GM13977 (cell line): ENCODE measurements around the gene CCNDBP1.

Source experiments
- DNase-seq: peaks from one replicate; pipeline ENCODE4 v3.0.0; 2012; ENCODE audit warnings: low spot score
- in situ Hi-C: fragments of 300-500 bp; cut with MboI; formaldehyde crosslinking; loops from one replicate; pipeline ENCODE4 v1.12.0; 2022; ENCODE audit warnings: low sequenced_read_pairs, low pct_unique_long_range_greater_than_20kb, mixed read lengths, inconsistent platforms; ENCODE audit not compliant: unreplicated experiment
- TF ChIP-seq, protein P1 (sequence below): IDR thresholded peaks from 2 replicates; pipeline ENCODE4 v1.5.1; 2012; ENCODE audit warnings: mild to moderate bottlenecking, control low read depth; ENCODE audit not compliant: insufficient read depth; ENCODE audit errors: extremely low read depth, missing control alignments

Gene CCNDBP1

DNA sequence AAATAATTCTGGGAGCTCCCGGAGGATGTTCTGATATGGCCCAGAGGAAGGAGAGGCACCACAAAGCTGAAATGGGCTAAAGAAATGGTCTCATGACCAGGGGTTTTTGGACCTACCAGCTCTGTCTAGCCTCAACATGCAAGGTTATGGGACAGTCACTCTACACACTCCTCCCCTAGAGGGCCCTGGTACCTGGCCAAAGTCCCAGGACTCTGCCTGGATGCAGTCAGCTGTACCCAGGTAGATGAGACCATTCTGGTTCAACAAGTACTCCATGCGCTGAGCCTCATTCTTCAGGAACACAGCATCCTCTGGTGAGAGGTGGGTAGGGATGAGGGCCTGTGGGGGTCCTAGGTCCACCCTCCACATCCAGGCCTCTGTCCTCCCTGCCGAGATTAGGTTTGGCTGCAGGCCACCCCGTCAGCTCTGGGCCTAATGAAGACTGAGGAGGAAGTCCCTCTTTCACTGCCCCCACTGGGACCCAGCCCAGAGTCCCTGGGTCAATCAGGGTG, 26.1 kb downstream of the CCNDBP1 start:
- DNase-seq, result no peak
- in situ Hi-C loops, result no loop called here
- TF ChIP-seq, protein P1, sequence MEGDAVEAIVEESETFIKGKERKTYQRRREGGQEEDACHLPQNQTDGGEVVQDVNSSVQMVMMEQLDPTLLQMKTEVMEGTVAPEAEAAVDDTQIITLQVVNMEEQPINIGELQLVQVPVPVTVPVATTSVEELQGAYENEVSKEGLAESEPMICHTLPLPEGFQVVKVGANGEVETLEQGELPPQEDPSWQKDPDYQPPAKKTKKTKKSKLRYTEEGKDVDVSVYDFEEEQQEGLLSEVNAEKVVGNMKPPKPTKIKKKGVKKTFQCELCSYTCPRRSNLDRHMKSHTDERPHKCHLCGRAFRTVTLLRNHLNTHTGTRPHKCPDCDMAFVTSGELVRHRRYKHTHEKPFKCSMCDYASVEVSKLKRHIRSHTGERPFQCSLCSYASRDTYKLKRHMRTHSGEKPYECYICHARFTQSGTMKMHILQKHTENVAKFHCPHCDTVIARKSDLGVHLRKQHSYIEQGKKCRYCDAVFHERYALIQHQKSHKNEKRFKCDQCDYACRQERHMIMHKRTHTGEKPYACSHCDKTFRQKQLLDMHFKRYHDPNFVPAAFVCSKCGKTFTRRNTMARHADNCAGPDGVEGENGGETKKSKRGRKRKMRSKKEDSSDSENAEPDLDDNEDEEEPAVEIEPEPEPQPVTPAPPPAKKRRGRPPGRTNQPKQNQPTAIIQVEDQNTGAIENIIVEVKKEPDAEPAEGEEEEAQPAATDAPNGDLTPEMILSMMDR, result no peak

DNA sequence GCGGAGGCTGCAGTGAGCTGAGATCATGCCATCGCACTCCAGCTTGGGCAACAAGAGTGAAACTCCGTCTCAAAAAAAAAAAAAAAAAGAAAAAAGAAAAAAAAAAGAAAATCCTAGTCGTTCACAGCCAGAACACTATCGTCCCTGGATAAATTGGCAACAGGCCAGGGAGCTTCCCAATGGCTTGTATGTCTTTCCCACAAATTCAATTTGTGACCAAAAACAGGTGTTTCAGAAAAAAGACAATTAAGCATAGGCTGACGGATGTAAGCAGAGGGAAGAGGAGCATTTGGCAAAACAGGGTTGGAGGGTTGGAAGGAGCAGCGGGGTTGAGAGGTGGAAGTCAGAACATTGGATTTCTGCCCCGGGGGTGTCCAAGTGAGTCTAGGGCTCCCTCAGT, 27.1 kb downstream of the CCNDBP1 start:
- DNase-seq, result no peak
- TF ChIP-seq, protein P1, result no peak
- in situ Hi-C loops, result no loop called here

DNA sequence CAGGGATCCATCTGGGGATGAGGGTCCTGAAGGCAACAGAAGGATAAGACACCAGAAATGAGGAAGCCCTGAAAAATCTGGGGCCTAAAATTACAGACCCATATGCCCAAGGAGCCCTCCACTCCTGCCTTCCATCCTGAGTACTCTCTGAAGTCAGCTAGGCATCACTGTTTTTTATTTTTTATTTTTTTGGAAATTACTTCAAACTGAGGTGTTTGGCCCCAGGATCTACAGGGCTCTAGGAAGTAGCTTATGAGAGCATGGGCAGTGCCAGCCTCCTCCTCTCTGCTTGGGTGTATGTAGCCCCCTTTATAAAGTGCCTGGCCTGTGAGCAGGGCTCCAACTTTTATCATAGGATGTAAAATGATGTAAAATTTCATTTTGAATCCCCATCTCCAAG, 27.7 kb downstream of the CCNDBP1 start:
- TF ChIP-seq, protein P1, result no peak
- in situ Hi-C loops, result no loop called here
- DNase-seq, result no peak

DNA sequence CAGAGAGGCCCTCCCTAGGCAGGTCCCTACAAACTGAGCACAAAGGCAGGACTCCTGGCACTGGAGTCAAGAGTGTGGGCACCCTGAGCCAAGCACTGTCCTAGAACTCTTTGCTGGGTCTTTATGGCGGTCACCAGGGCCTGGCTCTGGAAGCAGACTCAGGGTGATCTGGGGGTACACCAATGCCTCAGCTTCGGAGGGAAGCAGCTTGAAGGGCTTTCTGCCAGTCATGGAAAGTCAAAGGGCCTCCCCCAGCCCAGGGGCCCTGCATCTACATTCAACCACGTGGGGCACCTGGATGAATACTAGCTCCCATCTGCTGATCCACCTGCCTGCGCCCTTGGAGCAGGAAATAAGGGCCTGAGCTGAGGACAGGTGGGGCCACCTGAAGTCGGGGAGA, 28.3 kb downstream of the CCNDBP1 start:
- TF ChIP-seq, protein P1, result no peak
- in situ Hi-C loops, result no loop called here
- DNase-seq, result no peak

DNA sequence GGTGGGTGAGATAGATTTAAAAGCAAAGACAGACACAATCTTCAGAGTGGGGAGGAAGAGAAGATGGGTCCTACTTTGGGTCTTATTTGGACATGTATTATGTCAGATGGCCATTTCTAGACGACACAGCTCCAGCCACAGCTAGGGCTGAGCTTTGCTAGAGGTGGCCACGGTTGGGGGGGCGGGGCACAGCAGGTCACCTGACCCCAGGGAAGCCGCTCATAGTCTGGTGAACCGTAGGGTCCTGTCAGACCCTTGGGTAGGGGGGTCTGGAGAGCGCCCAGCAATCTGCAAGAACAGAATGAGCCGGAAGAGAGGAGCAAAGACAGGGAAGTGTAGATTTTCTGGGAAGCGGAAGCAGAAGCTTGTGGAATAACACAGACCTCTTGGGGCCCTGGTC, 29.0 kb downstream of the CCNDBP1 start:
- in situ Hi-C loops, result no loop called here
- TF ChIP-seq, protein P1, result no peak
- no peak for DNase-seq

DNA sequence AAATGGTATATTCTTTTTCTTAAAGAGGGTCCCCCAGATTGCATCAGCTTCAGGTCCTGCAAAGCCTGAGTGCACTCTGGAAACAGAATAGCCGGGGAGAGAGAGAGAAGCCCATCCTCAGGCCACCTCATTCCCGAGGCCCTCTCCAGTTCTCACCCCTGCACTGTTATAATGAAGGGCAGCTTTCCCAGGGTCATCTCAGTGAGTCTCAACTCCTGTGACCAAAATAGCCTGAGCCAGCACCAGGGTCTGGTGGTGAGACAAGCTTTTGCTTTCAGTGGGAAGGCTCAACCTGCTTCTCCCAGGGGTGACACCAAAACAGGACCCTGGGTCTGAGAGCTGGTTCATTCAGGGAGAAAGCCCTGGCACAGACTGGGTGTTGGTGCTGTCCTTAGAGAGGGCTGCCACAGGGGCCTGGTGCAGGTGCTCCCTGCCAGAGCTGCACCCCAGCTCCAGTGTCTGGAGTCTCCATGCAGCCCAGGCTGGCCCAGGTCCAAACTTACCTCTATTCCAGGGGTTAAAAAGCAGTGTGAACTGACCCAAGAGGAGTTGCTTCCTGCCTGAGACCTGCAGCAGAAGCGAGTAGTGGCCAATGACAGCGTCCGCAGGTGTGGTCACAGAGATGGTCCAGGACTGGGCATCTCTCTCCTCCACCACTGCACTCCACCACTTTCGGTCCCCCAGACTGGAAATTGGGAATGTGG, 29.5 kb downstream of the CCNDBP1 start:
- TF ChIP-seq, protein P1, result no peak
- no peak for DNase-seq
- in situ Hi-C loops, result no loop called here
